Stimulated activated naive CD4-positive, alpha-beta T cell (primary cell): Measurements from ENCODE around the gene OR2H1.

Source experiments
- DNase-seq, 6 experiments: peaks; one replicate each; lab custom pipeline; 2025; lab: John Stamatoyannopoulos, UW

The OR2H1 gene

GRCh38 chr6:29483735-29484134 lies 26.8 kb downstream of the OR2H1 start:
- DNase-seq: no peak

GRCh38 chr6:29486577-29486976 lies 29.6 kb downstream of the OR2H1 start:
- no peak for DNase-seq

DNA sequence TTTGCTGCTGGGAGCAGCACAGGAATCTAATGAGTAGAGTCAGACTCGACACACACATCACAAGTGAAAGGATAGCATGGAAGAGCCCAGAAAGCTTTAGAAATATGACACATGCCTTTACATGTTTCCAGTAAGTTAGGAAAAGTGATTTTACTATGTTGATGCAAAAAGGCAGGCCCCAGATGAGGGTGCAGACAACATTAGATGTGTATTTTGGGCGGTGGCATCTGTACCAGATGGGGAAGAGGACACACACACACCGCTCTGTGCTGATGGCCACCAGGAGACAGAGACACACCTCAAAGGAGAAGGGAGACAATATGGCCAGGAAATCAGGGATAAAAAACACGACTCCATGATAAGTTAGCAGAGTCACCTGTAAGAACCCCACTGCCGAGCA lies 30.2 kb downstream of the OR2H1 start:
- DNase-seq: no peak

DNA sequence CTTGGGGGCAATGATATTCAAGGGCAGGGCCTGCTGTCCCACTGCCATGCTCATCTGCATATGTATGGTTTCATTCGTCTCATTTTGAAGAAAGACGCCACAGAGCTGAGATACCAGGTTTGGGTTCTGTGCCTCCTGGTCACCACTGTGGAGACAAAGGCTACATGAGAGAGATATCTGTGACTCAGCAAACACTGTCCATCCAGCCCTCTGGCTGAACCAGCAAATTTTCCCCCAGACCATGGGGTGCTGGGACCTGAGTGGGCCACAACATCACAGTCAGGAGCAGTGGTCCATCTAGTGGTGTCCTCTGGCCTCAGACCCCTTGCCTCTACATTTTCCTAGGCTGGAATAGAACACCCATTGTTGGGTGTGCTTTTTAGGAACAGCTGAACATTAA lies 30.7 kb downstream of the OR2H1 start, which contains the start of gene MAS1L:
TSS of gene MAS1L (minus strand) at position 297 of the 400 bp plus-strand sequence. CDS start at position 243, 54 bp downstream.
- no peak for DNase-seq

GRCh38 chr6:29488874-29489273 lies 31.9 kb downstream of the OR2H1 start:
- no peak for DNase-seq

GRCh38 chr6:29489286-29489685 lies 32.3 kb downstream of the OR2H1 start:
- no peak for DNase-seq

- no peak for DNase-seq
These were observed 33.1 kb downstream of the OR2H1 start for GRCh38 chr6:29490055-29490454.

DNA sequence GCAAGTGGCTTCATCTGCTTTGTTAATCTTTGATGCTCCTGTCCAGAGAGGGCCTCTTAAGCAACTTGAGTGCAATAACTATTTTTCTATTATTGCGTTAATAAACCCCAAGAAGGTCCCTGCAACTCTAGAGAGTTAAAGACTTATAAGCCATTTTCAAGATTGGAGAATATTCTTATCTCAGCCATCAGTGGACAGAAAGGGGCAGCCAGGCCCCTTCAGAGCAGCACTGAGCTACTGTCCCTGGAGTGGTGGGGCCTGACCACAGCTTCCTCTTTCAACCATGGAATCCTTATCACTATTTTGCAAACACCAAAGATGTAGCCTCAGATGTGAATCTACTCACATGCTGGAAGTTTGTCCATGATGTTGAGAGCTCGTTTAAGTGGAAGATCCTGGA lies 33.6 kb downstream of the OR2H1 start:
- DNase-seq: no peak

DNA sequence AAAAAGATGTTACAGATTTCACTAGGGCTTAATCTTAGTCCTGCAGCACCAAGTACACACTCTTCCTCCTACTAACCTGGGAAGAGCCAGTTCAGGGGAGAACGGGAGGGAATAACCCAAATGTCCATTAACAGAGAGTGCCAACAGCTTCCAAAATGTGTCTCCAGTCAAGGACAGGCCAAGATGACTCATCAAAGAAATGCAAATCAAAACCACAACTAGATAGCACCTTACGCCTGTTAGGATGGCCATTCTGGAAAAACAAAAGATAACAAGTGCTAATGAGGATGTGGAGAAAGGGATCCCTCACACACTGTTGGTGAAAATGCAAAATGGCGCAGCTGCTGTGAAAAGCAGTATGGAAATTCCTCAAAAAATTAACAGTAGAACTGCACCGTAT lies 34.6 kb downstream of the OR2H1 start:
- no peak for DNase-seq

DNA sequence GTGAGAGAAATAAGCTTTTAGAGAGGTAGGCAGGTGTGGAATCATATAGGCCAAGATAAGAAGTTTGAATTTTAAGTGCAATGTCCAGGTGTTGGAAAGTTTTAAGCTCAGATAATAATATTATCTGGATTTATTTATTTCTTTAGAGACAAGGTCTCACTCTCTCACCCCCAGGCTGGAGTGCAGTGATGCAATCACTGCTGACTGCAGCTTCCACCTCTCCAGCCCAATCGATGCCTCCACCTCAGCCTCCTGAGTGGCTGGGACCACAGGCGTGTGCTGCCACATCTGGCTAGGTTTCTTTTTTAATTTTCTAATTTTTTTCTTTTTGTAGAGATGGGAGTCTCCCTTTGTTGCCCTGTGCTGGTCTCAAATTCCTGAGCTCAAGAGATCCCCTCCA lies 36.3 kb downstream of the OR2H1 start:
- DNase-seq: no peak

DNA sequence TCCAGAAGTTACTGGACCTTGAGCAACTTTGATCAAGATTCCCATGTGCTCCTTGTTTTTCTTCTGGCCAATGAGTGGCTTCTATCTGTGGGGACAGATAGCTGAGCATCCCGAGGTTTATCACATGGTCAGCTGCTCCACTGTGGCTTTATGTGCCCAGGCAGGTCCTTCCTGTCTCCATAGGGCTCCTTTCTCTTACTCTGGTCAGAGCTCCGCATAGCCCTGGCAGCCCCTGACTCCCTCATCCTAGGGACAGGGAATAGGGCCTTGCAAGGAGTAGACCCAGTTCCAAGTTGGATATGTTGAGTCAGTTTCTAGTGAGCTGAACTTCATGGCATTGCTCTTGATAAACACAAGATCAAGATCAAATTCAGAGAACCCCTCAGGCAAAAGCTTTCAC lies 37.2 kb downstream of the OR2H1 start:
- no peak for DNase-seq

DNA sequence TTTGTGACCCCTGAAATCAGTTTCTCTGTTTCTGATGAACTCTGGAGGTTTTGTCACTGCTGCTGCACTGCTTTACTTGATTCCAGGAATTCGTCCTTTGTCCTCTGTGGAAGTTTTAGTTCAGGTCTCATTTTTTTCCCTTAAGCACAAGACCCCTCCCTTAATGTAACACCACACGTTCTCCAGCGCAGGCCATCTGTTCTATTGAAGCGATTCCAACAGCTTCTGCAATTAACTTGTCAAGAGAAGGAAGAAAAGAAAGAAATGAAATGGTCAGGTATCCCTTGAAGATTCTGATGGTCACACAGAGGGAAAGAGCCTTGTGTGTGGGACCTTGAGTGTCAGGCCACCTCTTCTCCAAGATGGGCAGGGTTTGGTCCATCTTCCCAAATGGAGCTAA lies 38.6 kb downstream of the OR2H1 start:
- no peak for DNase-seq

DNA sequence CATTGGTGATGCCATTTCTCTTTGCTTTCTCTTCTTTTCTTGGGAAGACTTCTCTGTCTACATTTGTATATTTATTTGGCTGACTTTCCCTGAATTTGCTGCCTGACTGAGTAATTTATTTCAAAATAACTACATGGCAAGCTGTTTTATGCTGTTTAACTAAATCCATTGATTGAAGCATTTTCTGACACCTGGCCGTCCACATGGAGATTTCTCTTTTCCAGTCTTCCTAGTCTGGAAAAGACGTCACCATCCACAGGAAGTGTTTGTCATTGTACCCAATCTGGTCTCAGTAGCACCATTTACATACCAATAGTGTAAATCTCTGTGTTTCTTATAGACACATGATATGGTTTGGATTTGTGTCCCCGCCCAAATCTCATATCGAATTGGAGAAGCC lies 40.0 kb downstream of the OR2H1 start:
- DNase-seq: no peak

DNA sequence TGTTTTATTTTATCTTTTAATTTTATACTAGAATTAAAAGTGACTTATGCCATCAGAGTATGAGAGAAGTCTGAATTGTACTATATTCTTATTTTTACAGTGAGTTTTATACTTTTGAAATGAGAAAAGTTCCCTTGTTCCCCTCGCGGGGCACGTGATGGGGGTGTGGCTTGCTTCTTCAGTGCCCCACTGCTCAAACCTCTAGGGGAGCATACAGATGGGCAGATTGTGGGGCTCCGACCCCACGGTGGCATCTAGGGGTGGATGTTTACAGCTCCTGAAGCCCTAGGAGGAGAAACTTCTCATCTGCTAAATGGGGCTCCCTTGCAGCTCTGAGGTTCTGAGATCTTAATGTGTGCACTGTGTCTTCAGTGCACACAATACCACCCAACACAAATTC lies 42.7 kb downstream of the OR2H1 start:
- DNase-seq: no peak

DNA sequence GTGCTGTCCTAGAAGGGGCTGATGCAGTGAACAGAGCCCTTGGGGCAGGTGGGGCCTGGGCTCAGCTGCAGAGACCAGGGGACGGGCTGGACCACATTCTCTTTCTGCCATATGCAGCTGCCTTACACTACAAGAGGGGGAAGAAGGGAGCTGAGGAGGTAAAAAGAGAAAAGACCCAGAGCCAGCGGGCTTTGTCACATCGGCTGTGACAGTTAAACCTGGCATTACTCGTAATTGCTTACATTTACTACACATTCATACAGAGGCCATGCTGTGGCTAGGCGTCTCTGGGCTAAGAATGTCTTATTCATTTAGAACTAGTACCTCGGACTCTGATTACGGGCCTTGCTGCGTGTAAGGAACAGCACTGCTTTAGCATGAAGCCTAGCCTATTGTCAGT lies 43.6 kb downstream of the OR2H1 start:
- no peak for DNase-seq

- no peak for DNase-seq
These were observed 44.2 kb downstream of the OR2H1 start for GRCh38 chr6:29501106-29501505.

GRCh38 chr6:29502181-29502580 lies 45.2 kb downstream of the OR2H1 start:
- DNase-seq: no peak

DNA sequence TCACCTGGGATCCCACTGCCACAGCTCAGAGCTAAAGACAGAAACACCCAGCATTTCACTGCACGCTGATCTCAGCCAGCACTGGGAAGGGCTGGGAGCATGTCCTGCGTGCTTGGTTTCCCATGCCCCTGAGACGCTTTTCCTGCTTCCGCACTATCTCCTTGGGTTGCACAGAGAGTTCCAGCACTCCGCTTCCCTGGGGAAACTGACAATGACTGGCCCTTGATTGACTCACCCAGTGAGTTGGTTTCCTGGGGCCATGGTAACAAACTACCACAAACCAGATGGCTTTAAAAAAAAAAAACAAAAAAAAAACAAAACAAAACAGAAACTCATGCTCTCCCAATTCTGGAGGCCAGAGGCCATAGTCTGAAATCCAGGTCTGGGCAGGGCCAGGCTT lies 45.6 kb downstream of the OR2H1 start:
- DNase-seq: no peak

DNA sequence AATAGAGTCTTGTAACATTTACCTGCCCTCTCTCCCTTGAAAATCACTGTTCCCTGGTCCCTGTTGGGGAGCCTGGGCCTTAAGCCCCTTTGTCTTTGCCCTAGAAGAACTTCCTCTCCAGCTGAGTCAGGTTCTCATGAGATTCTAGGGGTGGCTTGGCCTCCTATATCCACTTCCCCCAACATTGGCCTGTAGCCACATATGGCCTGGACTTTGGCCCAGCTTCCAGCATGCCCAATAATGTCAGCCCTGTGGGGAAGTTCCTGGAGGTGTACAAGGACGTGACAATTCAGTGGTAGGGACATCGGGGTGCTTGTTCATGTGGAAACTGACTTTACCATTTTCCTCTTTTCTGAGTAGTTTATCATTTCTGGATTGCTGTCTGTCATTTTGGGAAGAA lies 48.0 kb downstream of the OR2H1 start:
- no peak for DNase-seq

- DNase-seq: no peak
These were observed 48.9 kb downstream of the OR2H1 start for GRCh38 chr6:29505808-29506207.

DNA sequence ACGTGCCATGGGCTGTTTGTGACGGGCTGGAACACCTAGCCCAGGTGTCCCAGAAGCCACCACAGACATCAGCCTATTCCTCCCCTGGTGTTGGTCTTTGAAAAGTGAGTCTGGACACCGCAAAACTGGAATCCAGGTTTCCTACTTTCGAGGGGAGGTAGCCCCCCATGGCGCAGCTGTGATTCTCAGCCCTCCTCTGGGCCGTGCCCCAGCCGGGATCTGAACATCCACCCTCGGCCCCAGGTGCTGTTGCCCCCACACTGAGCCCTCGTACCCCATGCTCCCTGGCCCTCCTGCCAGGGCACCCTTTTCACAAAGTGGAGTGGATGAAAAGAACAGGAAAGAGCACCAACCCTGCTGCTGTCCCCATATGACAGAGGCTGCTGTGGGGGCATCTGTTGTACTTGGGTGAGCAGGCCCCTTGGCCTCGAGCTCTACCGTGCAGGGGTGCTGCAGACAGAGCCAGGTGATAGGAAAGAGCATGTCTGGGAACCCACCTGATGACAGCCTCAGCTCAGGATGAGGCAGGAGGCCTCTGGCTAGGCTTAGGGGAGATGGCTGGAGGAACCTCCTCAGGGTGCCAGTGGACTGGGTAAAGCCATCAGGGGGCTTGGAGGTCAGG lies 49.6 kb downstream of the OR2H1 start:
- no peak for DNase-seq

- DNase-seq: no peak
These were observed 50.4 kb downstream of the OR2H1 start for GRCh38 chr6:29507319-29507718.

DNA sequence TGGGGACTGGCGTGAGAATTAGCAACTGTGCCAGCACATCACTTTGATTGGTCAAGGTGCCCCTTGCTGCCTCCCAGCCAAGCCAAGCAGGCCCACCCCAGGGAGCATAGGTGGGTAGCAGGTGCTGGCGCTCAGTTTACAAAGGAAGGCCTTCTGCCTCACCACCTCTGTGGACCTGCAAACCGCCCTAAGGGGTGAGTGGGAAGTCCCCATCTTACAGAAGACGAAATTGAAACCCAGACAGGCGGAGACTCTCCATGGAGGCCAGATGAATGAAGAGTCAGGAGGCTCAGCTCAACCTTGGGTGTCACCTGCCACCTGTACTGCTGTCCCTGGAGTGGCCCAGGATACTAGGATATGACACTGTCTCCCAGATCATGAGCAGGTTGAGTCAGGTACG lies 52.3 kb downstream of the OR2H1 start:
- DNase-seq: no peak

GRCh38 chr6:29509711-29510110 lies 52.8 kb downstream of the OR2H1 start:
- DNase-seq: no peak

DNA sequence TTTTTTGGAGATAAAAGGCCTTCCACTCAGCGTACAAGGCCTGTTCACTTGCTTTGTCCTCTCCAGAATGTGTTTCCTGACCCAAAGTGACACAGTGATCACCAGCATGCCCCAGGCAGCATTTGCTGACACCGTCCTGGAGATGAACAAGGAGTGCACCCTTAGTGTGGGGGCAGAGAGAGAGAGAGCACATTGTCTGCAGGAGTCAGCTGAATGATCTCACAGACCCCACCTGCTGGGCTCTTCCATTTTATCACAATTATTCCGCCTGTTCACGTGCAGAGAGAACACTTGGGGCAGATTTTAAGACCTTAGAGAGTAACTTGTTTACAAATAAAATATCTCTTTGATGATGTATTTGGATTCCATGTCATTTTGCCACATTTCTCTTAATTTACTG lies 53.2 kb downstream of the OR2H1 start:
- no peak for DNase-seq
